Activated naive CD8-positive, alpha-beta T cell treated with anti-CD3 and anti-CD28 coated beads, Interleukin-2, amount 50 U/mL, for 24 hours (primary cell): ENCODE measurements around the gene UGT1A8.

Experiments
- ATAC-seq: fragments of 150-1000 bp; cut with Tn5 transposase; one replicate; pipeline ENCODE4 v1.10.0; 2021
- DNase-seq: peaks from one replicate; pipeline ENCODE4 v3.0.0; 2021
- H3K27ac Mint-ChIP-seq: one replicate; pipeline ENCODE4 v1.8.0; 2021; ENCODE audit warnings: mild to moderate bottlenecking, mixed read lengths
- H3K27me3 Mint-ChIP-seq: one replicate; pipeline ENCODE4 v1.8.0; 2021; ENCODE audit warnings: mixed read lengths
- H3K36me3 Mint-ChIP-seq: one replicate; pipeline ENCODE4 v1.8.0; 2021; ENCODE audit warnings: low read depth, mixed read lengths
- H3K4me1 Mint-ChIP-seq: one replicate; pipeline ENCODE4 v1.8.0; 2021; ENCODE audit warnings: mixed read lengths
- H3K4me3 Mint-ChIP-seq: one replicate; pipeline ENCODE4 v1.8.0; 2021; ENCODE audit warnings: mild to moderate bottlenecking, moderate library complexity, mixed read lengths
- H3K9me3 Mint-ChIP-seq: one replicate; pipeline ENCODE4 v1.8.0; 2021; ENCODE audit warnings: mixed read lengths

UGT1A8 gene

DNA sequence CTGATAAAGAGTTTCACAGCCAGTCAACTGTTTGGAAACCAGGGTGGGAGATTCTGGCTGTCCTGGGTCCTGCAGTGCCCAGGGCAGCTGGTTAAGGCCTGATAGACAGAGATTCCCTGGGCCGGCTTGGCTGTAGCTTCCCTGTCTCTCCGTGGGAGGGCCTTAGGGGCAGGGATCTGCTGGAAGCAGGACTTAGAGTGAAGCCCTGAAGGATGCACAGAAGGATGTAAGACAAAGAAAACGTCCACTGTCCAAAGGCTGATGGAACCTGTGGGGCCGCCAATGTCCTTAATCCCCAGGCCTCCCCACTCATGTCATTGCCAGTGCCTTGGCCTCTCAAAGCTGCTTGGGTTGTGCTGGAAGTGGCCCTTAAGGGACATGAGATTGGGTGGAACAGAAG is 193.7 kb downstream of the UGT1A8 start:
- Mint-ChIP-seq H3K4me3 (no peak overlapping the region), H3K27ac (no peak overlapping the region), H3K36me3 (no peaks in the 10 kb centered on the region), H3K9me3 (no peaks in the 10 kb centered on the region), H3K27me3 (peaks cover 7% of the 10 kb centered on the region), H3K4me1 (no peaks in the 10 kb centered on the region)
- DNase-seq (no peak), ATAC-seq (no peak)

GRCh38 chr2:233811732-233812131 is 194.3 kb downstream of the UGT1A8 start:
- H3K27ac Mint-ChIP-seq, result no peak overlapping the region
- no peaks in the 10 kb centered on the region for H3K4me1 Mint-ChIP-seq
- H3K36me3 Mint-ChIP-seq, result no peaks in the 10 kb centered on the region
- DNase-seq (no peak), ATAC-seq (no peak)
- H3K27me3 Mint-ChIP-seq, result peaks cover 7% of the 10 kb centered on the region
- H3K4me3 Mint-ChIP-seq, result no peak overlapping the region
- no peaks in the 10 kb centered on the region for H3K9me3 Mint-ChIP-seq

- ATAC-seq, result no peak
- no peak overlapping the region for H3K4me3 Mint-ChIP-seq
- peaks cover 10% of the 10 kb centered on the region for H3K27me3 Mint-ChIP-seq
- H3K27ac Mint-ChIP-seq, result no peak overlapping the region
- DNase-seq, result no peak
- H3K36me3 Mint-ChIP-seq, result no peaks in the 10 kb centered on the region
- no peaks in the 10 kb centered on the region for H3K4me1 Mint-ChIP-seq
- no peaks in the 10 kb centered on the region for H3K9me3 Mint-ChIP-seq
These were observed 196.0 kb downstream of the UGT1A8 start for GRCh38 chr2:233813236-233814055.

DNA sequence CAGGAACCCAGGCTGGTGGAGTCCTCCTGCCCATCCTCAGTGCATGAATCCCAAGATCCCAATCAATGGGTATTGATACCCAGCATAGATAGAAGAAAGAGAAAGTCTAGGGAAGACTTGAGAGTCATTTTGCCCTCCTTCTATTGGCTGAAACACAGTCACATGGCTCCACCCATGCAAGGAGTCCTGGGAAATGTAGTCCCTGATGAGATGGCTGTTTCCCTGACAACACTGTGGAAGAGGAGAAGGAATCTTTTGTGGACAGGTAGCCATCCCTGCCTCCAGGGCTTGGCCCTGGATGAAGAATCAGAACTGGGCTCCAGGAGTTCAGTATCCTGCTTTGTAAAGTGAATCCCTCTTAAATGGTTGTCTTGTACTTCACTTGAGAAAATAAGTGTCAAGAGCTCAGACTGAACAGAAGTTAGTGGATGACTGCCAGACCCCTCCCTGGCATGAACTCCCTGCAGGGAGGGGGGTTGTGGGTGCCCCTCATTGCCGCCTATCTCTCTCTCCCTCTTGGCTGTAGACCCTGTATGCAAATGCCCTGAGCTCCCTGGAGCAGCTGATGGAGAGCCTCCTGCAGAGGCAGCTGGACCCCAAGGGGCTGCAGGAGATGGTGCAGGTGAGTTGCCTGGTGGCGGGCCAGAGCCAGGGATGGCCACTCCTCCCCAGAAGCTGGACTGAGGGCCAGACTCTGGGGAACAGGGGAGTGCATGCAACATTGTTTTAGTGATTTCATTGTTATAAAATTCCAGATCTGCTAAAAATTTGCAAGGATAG is 196.8 kb downstream of the UGT1A8 start:
- no peaks in the 10 kb centered on the region for H3K4me1 Mint-ChIP-seq
- no peaks in the 10 kb centered on the region for H3K36me3 Mint-ChIP-seq
- H3K9me3 Mint-ChIP-seq, result no peaks in the 10 kb centered on the region
- ATAC-seq (no peak), DNase-seq (no peak)
- H3K27ac Mint-ChIP-seq, result no peak overlapping the region
- no peak overlapping the region for H3K4me3 Mint-ChIP-seq
- H3K27me3 Mint-ChIP-seq, result peaks cover 10% of the 10 kb centered on the region

GRCh38 chr2:233815861-233816260 is 198.4 kb downstream of the UGT1A8 start:
- Mint-ChIP-seq H3K27me3 (peaks cover 5% of the 10 kb centered on the region), H3K9me3 (no peaks in the 10 kb centered on the region), H3K4me1 (no peaks in the 10 kb centered on the region), H3K36me3 (no peaks in the 10 kb centered on the region), H3K27ac (no peak overlapping the region), H3K4me3 (no peak overlapping the region)
- ATAC-seq (no peak), DNase-seq (no peak)

GRCh38 chr2:233816334-233816733 is 198.9 kb downstream of the UGT1A8 start:
- Mint-ChIP-seq H3K9me3 (no peaks in the 10 kb centered on the region), H3K4me1 (no peaks in the 10 kb centered on the region), H3K27me3 (peaks cover 5% of the 10 kb centered on the region), H3K4me3 (no peak overlapping the region), H3K27ac (no peak overlapping the region), H3K36me3 (no peaks in the 10 kb centered on the region)
- DNase-seq, result no peak
- ATAC-seq, result no peak

- Mint-ChIP-seq H3K9me3 (no peaks in the 10 kb centered on the region), H3K27ac (no peak overlapping the region), H3K4me1 (no peaks in the 10 kb centered on the region), H3K36me3 (no peaks in the 10 kb centered on the region), H3K4me3 (no peak overlapping the region), H3K27me3 (peaks cover 5% of the 10 kb centered on the region)
- DNase-seq, result no peak
- no peak for ATAC-seq
These were observed 199.3 kb downstream of the UGT1A8 start for GRCh38 chr2:233816771-233817170.

DNA sequence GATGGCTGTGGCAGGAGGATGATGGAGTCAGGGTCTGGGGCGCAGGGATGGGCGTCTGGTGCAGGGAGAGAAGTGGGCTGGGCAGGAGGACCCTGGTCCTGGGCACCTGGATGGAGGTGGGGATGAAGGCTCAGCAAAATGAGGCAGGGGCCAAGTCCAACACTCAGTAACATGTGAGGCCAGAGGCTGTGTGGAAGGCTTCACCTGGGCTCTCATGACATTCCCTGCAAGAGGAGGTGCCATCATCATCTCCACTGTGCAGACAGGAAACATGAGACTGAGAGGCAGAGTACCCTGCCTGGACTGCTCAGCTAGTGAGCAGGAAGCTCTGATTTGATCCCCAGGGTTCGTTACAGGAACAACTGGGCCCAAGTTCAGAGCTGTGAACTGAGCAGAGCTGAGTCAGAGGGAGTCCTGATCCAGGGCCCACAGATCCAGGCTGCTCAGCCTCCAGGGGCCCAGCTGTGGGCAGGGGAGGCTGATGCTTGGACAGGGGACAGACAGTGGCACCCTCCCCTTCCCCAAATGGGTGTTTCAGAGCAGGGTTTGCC is 200.0 kb downstream of the UGT1A8 start:
- H3K9me3 Mint-ChIP-seq, result no peaks in the 10 kb centered on the region

DNA sequence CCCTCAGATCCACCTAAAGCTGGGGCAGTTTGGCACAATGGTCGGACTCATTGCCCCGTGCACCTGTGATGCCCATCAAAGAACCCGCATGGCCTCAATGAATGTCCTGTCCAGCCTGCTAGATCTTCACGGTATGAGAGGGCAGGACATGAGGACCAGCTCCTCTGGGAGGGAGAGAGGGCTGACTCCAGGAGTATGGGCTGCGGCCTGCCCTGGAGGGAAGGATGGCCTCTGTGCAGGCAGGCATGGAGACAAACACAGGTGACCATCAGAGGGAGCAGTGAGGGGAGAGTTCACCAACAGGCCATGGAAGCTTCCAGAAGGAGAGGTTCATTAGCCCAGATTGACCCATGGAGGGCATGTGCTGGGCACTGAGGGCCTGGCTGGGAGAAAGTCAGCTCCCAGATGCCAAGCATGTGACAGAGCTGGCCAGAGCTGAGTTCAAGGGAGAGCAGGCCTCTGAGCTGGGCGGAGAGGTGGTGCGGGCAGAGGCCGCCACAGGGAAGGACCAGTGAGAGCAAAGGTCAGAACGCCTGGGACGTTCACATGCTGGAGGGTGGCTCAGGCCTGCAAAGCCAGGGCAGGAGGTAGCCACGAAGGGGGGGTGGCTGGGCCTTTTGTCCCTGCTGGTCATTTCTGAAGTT is 200.7 kb downstream of the UGT1A8 start:
- Mint-ChIP-seq H3K36me3 (no peaks in the 10 kb centered on the region), H3K4me3 (no peak overlapping the region), H3K27ac (no peak overlapping the region), H3K9me3 (no peaks in the 10 kb centered on the region), H3K27me3 (peaks cover 3% of the 10 kb centered on the region), H3K4me1 (no peaks in the 10 kb centered on the region)
- DNase-seq (no peak), ATAC-seq (no peak)

More for the DNA sequence above, 200.0 kb downstream of the UGT1A8 start:
- Mint-ChIP-seq H3K4me3 (no peak overlapping the region), H3K27me3 (peaks cover 3% of the 10 kb centered on the region), H3K27ac (no peak overlapping the region), H3K36me3 (no peaks in the 10 kb centered on the region), H3K4me1 (no peaks in the 10 kb centered on the region)
- ATAC-seq (no peak), DNase-seq (no peak)

- Mint-ChIP-seq H3K27ac (no peak overlapping the region), H3K4me1 (no peaks in the 10 kb centered on the region), H3K4me3 (no peak overlapping the region), H3K27me3 (peaks cover 3% of the 10 kb centered on the region), H3K36me3 (no peaks in the 10 kb centered on the region), H3K9me3 (no peaks in the 10 kb centered on the region)
- ATAC-seq, result no peak
- no peak for DNase-seq
These were observed 201.5 kb downstream of the UGT1A8 start for GRCh38 chr2:233818639-233819621.

- DNase-seq (no peak), ATAC-seq (no peak)
- Mint-ChIP-seq H3K36me3 (no peaks in the 10 kb centered on the region), H3K4me3 (no peak overlapping the region), H3K27me3 (peaks cover 3% of the 10 kb centered on the region), H3K27ac (no peak overlapping the region), H3K4me1 (no peaks in the 10 kb centered on the region), H3K9me3 (no peaks in the 10 kb centered on the region)
These were observed 202.7 kb downstream of the UGT1A8 start for GRCh38 chr2:233819884-233820773.

DNA sequence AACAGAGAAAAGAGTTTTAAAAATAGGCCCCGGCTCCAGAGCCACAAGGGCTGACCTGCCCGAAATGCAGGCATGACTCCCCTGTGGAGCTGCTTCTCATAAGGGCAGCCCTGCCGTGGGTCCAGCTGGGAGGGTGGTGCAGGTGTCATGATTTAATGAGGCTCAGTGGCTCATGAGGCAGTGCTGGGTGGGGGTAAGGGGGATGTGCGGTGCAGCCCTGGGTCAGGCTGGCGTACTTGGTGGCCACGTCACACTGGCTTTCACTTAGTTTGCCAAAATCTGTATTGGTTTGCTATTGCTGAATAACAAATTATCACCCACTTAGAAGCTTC is 203.3 kb downstream of the UGT1A8 start:
- no peak for DNase-seq
- H3K9me3 Mint-ChIP-seq, result no peaks in the 10 kb centered on the region
- no peaks in the 10 kb centered on the region for H3K4me1 Mint-ChIP-seq
- no peak overlapping the region for H3K4me3 Mint-ChIP-seq
- peaks cover 5% of the 10 kb centered on the region for H3K27me3 Mint-ChIP-seq
- no peak for ATAC-seq
- H3K36me3 Mint-ChIP-seq, result no peaks in the 10 kb centered on the region
- no peak overlapping the region for H3K27ac Mint-ChIP-seq

DNA sequence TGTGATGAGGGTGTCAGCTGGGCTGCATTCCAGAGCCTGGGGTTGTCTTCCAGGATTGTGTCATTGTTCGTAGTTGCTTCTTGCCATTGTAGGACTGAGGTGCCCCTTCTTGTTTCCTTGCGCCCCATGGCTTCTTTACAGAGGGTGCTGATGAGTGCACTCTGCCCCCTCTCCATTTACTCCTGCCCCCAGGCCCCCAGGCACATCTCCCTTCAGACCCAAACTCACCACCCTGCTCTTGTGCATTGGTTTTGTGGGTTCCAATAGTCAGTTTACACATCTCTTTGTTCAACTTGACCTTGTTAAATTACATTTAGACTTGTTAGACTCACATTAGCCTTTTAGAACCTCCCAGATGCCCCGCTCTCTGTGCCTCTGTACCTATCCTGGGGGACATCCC is 203.8 kb downstream of the UGT1A8 start:
- Mint-ChIP-seq H3K36me3 (no peaks in the 10 kb centered on the region), H3K4me1 (no peaks in the 10 kb centered on the region), H3K9me3 (no peaks in the 10 kb centered on the region), H3K27me3 (peaks cover 7% of the 10 kb centered on the region), H3K4me3 (no peak overlapping the region), H3K27ac (no peak overlapping the region)
- no peak for ATAC-seq
- DNase-seq, result no peak
